NCI-H1694 (cell line): ENCODE data around the gene TMEM45A.
"Not testable (repeated sequence)": the region's sequence is repeated elsewhere in the genome, so short reads cannot be mapped to it uniquely, and the experiment has no call there.

Experiments
- DNase-seq: peaks from one replicate; lab custom pipeline; 2025; lab: John Stamatoyannopoulos, UW

The TMEM45A gene, protein sequence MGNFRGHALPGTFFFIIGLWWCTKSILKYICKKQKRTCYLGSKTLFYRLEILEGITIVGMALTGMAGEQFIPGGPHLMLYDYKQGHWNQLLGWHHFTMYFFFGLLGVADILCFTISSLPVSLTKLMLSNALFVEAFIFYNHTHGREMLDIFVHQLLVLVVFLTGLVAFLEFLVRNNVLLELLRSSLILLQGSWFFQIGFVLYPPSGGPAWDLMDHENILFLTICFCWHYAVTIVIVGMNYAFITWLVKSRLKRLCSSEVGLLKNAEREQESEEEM

DNA sequence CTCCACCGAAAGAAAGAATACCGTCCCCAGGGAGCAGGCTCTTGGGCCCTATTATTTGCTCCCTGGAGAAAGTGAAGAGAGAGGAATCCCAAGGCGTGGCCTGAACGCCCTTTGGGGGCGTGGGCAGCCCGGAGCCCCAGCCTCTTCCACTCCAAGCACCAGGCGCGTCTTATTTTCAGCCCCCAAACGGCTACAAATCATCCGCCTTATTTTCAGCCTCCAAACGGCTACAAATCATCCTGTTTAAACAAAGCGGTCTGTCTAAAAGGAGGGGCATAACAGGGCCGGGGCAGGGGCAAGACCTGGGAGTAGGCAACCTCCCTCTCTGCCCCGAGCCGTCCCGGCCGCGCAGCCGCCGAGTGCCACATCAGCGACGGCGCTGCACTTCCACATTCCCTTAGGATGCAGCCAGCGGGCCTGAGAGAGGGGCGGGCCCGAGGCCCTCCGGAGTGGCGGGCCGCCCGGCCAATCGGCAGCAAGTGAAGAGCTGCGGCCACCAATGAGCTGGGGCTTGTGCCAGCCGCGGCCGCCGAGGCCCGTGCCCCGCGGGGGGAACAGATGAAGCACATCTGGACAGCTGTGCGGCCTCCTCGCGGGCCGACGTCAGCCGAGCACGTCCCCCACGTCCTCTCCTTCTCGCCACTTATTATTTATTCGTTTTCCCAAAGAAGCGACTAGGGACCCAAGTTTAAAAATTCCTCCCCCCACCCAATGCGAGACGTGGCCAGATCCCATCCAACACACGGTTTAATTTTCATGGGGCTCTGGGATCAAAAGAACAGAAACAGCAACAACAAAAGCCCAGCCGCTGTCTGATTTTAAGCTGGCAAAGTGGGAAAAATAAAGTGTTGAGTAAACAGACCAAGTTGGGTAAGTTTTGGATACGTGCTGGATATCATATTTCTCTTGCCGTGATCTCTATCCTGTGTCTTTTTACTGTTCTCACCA is at the start of gene TMEM45A:
TSS of gene TMEM45A (plus strand) at position 561 of the 948 bp plus-strand sequence. CDS start 62,593 bp downstream, outside the sequence.
- DNase-seq, result peak; percentile 67

DNA sequence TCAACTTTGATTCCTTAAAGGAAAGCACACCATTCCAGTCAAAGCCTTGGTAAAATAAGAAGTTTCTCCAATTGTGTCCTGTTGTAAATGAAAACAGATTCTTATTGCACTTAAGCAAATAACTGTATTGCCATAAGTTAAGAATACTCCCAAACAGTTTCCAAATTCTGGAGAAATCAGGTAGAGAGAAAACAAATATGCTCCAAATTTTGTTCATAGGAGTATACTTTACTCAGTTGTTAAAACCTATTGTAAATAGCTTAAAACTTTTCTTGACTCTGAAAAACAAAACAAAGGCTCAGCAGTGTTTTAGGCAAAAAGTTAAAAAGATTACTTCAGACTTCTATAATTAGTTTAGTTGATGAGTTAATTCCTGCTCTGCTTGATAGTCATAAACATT is 48.7 kb upstream of the TMEM45A start:
- DNase-seq, result no peak

DNA sequence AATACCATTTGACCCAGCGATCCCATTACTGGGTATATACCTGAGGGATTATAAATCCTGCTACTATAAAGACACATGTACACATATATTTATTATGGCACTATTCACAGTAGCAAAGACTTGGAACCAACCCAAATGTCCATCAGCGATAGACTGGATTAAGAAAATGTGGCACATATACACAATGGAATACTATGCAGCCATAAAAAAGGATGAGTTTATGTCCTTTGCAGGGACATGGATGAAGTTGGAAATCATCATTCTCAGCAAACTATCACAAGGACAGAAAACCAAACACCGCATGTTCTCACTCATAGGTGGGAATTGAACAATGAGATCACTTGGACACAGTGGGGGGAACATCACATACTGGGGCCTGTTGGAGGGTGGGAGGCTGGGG is 45.4 kb upstream of the TMEM45A start:
- not testable (repeated sequence) for DNase-seq

DNA sequence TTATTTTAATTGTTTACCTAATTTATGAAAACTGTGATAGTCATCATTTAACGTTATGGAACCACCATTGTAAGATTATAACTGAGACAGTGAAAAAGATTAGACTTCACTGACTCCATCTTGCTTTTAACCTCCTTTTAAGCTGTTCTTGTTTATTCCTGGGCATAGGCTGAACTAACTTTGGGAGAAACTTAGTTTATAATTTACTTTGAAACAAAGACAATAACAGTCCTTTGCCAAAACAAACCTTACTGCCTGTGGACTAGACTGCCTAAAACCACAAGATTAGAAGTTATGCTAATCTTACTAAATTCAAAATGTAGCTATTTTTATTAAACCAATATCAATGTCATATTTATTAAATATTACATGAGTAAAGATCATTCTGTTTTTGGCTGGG is 44.3 kb upstream of the TMEM45A start:
- DNase-seq, result no peak

DNA sequence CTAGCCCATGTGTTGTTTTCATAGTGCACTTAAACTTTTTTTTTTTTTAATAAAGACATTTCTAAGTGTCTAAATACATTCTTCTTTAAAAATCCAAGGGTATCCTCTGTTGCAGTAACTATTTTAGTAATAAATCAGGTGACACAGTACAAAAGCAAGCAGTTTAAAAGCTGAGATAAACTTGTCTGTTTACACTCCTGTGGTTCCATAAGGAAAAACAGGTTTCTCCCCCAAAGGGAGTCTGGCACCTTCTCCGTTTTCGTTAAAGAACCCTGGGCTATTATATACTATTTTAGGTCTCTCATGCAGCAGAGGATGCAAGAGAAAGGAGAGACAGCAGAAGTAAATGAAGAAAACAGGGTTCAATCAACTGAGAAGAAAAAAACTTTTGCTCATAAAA is 43.2 kb upstream of the TMEM45A start:
- no peak for DNase-seq

DNA sequence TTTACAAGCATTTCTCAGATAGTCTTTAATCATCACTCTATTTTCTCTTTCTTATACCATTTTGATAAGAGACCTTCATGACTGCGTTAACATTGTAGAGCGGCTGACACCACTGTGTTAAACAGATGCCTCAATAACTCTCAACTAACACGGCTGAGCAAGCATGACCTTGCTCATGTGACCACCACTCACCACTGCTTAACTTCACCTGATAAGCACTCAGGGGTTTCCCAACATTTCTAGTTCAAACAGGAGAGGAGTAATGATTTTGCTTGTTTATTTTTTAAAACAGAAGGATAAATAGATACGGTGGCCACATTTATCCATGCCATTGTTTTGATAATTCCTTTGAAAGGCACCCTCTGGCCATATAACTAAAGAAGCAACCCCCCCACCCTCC is 37.7 kb upstream of the TMEM45A start:
- no peak for DNase-seq

DNA sequence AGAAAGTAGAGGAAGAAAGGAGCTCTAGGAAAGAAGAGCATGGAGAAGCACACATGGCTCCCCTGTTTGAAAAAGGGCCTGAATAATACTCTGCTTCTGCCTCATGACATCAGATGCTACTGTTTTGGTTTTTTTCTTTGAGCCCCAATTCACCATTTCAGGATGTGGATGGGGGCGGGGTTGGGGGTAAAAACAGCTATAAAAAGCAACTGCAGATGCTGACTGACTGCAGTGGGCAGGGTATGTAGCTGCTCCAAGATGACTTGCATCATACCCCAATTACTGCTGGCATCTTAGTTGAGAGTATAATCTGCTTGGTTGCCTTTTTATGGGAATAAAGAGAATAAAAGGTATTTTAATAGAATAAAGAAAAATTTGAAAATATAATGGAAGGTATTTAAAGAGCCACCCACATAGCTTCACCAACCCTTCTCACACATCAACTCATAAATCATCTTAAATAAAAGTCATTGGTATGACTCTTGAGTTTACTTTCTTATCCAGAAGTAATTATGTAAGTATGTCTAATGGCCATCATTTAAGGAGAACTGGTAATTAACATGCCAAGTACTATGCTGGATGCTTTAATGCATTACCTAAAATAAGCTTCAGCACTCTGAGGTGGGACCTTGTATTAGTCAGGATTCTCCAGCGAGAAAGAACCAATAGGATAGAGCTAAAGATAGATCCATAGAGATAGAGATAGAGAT is 36.4 kb upstream of the TMEM45A start:
- no peak for DNase-seq

DNA sequence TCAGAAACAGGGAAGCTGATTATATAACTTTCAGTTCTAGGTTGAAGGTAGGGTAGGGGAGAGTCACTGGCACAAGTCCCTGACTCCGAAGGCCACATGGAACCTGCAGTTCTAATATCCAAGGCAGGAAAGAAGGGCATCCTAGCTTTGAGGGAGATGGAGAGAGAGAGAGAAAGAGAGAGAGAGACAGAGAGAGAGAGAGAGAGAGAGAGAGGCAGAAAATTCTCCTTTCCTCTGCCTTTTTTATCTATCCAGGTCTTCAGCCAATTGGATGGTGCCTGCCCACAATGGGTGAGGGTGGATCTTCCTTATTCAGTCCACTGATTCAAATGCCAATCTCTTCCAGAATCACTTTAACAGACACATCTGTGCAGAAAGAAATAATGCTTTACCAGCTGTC is 35.7 kb upstream of the TMEM45A start:
- no peak for DNase-seq

DNA sequence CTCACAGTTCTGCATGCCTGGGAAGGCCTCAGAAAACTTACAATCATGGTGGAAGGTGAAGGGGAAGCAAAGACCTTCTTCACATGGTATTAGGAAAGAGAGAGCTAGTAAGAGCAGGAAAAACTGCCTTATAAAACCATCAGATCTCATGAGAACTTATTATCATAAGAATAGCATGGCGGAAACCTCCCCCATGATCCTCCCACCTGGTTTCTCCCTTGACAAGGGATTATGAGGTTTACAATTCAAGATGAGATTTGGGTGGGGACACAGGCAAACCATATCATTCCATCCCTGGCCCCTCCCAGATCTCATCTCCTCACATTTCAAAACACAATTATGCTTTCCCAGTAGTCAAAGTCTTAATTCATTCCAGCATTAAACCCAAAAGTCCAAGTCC is 34.6 kb upstream of the TMEM45A start:
- no peak for DNase-seq

DNA sequence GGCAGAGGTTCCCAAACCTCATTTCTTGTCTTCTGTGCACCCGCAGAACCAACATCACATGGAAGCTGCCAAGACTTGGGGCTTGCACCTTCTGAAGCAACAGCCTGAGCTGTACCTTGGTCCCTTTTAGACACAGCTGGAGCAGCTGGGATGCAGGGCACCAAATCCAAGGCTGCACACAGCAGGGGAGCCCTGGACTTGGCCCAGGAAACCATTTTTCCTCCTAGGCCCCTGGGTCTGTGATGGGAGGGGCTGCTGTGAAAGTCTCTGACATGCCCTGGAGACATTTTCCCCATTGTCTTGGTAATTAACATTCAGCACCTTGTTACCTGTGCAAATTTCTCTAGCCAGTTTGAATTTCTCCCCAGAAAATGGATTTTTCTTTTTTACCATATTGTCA is 33.6 kb upstream of the TMEM45A start:
- no peak for DNase-seq

DNA sequence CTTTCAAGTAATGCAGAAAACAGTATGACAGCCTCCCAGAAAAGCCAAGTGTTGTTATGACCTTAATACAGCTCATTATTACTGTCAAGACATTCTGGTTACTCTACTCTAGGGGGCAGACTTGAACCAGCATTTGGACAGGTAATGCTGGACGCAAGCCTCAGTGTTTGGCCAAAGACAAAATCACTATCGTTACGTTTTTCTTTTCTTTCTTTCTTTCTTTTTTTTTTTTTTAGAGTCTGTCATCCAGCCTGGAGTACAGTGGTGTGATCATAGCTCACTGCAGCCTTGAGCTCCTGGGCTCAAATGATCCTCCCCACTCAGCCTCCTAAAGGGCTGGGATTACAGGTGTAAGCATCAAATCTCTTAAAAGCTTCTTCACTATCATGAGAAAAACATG is 29.4 kb upstream of the TMEM45A start:
- DNase-seq, result peak; percentile 4

DNA sequence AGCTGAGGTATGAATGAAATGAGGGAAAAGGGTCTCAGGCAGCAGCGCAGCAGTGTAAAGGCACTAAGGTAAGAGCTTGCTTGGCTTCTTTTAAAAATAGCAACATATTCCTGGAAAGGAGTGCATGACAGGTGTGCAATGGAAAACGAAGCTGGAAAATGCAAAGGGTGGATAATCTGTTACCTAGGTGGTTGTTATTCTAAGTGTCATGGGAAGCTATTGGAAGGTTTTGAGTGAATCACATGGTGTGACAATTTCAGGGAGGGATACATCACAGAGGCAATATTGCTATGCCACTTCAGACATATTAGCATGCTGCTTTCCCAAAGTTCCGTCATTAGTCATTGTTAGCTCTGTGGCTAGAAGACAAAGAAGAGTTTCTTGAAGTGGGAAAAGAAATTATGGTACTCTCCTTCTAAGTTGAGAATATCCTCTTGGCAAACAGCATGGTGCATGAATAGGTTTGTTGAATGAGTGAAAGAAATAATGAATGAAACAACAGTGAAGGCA is 28.7 kb upstream of the TMEM45A start:
- no peak for DNase-seq

DNA sequence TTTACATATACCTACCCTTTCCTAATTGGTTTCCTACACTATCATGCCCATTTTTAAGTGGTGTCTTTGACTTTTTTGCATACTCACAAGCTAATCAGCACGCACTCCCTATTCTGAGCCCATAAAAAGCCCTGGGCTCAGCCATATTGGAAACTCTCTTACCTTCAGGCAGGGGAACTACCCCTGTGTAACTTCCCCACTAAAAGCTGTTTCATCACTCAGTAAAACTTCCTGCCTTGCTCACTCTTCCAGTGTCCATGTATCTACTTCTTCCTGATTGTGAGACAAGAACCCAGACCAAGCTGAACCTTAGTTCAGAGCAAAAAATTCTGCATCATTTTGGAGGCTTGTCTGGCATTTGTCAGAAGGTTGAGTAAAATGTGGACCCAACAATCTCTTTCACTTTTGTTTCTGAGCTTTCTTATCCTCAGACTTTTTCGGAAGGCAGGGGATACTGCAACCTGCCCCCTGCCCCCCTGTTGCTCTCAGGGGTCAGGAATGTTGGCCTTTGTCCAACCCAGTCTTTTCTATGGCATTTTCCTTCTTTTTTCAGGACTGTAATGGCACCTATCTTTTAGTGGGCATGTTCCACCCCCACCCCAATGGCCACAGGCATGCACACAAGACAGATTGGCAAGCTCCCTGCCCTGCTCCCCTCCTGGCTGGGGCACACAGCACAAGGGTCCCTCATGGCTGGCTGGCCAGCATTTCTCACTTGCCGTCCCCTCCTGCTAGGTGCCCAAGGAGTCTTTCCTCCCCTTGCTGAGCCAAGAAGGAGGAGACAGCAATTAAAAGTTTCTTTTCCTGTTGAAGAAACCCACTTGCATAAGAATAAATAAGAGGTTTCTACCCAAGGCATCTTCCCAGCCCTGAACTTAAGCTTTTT is 26.3 kb upstream of the TMEM45A start:
- DNase-seq, result no peak

DNA sequence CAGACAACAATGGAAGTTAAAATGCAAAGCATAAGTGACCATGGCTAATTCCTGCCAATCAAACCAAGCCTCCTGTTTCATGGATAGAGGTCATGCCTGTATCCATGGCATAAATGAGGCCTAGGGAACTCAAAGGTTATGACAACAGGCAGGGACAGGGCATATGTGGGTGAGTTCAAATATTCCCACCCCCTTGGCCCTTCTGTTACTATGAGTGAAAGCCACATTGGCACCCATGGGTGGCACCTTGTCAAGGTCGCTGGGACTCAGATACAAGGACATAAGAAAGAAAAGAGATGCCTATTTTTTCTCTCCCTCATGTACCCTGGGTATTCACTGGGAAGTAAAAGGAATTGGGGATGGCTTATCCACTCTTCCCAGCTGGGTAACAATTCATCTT is 25.3 kb upstream of the TMEM45A start:
- DNase-seq, result no peak

DNA sequence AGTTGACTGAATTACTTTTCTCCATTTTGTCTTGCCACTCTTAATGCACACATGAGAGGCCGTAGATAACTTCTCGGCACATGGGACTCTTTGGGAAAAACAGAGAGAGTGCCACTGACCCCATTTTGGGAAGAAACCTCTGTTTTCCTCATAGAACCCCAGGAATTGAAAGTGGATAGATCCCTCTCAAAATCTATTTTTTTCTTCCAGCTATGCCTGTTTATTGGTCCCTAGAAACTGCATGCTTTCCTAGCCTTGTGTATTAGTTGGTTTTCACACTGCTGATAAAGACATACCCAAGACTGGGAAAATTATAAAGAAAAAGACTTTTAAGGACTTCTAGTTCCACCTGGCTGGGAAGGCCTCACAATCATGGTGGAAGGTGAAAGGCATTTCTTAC is 23.7 kb upstream of the TMEM45A start:
- DNase-seq, result no peak

DNA sequence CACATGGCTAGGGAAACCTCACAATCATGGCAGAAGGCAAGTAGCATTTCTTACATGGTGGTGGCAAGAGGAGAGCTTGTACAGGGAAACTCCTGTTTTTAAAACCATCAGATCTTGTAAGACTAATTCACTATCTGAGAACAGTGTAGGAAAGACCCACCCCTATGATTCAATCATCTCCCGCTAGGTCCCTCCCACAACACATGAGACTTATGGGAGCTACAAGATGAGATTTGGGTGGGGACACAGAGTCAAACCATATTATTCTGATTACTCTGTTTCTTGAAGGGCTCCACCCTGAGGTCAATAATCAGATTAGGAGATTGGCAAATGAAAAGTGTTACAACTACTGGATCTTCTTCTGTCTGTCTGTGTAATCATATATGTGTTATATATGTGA is 21.5 kb upstream of the TMEM45A start:
- DNase-seq, result no peak

DNA sequence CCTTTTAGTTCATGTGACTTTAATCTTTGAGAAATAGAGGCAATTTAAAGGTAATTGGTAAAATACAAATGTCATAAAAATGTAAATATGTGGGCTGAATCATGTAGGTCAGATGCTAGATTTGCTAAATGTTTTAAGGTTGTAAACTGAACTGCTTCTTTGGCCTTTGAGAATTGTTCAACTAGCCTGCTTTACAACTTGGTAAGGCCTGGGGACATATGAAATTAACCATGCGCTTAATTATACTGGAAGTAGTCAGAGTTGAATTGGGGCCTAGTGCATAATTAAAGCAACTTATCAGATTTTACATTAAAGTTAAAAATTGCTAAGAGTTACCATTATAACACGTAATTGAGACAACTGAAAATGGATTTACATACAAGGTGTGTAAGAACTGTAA is 21.0 kb upstream of the TMEM45A start:
- DNase-seq, result no peak

DNA sequence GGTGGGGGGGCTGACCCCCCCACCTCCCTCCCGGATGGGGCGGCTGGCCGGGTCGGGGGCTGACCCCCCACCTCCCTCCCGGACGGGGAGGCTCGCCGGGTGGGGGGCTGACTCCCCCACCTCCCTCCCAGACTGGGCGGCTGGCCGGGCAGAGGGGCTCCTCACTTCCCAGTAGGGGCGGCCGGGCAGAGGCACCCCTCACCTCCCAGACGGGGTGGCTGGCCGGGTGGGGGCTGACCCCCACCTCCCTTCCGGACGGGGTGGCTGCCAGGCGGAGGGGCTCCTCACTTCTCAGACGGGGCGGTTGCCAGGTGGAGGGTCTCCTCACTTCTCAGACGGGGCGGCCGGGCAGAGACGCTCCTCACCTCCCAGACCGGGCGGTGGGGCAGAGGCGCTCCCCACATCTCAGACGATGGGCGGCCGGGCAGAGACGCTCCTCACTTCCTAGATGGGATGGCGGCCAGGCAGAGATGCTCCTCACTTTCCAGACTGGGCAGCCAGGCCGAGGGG is 14.5 kb upstream of the TMEM45A start:
- DNase-seq, result not testable (repeated sequence)

DNA sequence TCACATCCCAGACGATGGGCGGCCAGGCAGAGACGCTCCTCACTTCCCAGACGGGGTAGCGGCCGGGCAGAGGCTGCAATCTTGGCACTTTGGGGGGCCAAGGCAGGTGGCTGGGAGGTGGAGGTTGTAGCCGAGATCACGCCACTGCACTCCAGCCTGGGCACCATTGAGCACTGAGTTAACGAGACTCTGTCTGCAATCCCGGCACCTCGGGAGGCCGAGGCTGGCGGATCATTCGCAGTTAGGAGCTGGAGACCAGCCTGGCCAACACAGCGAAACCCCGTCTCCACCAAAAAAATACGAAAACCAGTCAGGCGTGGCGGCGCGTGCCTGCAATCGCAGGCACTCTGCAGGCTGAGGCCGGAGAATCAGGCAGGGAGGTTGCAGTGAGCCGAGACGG is 13.9 kb upstream of the TMEM45A start:
- not testable (repeated sequence) for DNase-seq

DNA sequence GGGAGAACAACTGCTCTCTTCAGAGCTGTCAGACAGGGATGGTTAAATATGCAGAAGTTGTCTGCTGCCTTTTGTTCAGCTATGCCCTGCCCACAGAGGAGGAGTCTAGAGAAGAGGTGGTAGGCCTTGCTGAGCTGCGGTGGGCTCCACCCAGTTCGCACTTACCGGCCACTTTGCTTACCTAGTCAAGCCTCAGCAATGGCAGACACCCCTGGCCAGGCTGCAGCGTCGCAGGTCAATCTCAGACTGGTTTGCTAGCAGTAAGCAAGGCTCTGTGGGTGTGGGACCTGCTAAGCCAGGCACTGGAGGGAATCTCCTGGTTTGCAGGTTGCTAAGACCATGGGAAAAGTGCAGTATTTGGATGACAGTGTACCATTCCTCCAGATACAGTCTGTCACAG is 12.3 kb upstream of the TMEM45A start:
- DNase-seq, result no peak

DNA sequence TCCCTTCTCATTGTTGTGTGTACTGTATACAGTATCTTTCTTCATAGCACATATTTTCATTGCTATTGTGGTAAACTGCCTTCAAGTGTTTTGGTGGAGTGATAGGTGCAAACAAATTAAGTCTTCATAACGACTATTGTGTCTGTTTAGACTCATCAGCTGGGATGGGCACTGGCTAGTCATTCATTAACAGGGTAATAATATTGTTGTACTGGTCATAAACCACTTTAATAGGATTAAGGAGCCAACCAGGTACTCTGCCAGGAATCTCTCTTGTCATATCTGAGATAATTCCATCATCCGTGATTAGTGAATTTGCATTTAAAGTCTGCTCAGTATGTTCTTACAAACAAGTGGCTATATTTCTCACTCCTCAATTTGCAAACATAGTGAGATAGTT is 10.2 kb upstream of the TMEM45A start:
- DNase-seq, result no peak
